SK-N-SH (cell line): ENCODE measurements around the gene LIME1. TPM values are rescaled to one million over a fixed set of nuclear protein-coding genes. Genes with fewer than 3 reads are reported as not detected.

ENCODE experiments used
- CTCF ChIA-PET: fragments of 300-600, 350-600 bp; formaldehyde crosslinking; extraction: SDS; loops from one replicate; lab custom pipeline; 2021; lab: Yijun Ruan, JAX
- POLR2A ChIA-PET: fragments of 350-600 bp; sonication (Branson Sonifier 250); formaldehyde crosslinking; extraction: SDS; loops from one replicate; lab custom pipeline; 2020; ENCODE audit warnings: antibody characterized with exemption, inconsistent platforms; lab: Yijun Ruan, JAX
- DNase-seq: peaks from one replicate; pipeline ENCODE4 v3.0.0; 2012
- H2AFZ ChIP-seq: fragments of 200-600 bp; sonication (generic); 2 replicates; pipeline ENCODE4 v1.8.1; 2016; ENCODE audit warnings: antibody characterized with exemption, mild to moderate bottlenecking, low read depth
- H3F3A ChIP-seq: fragments of 200-600 bp; sonication (generic); replicated peaks from 2 replicates; pipeline ENCODE3; 2016; ENCODE audit warnings: antibody characterized with exemption, mild to moderate bottlenecking; ENCODE audit not compliant: insufficient read depth
- H3K27ac ChIP-seq, 2 experiments: fragments of 200-500 bp in 1 of 2; fragments of 200-600 bp in 1 of 2; sonication (Bioruptor generic) in 1 of 2; sonication (generic), shearing (Covaris generic) in 1 of 2; 2 replicates each; pipeline versions ENCODE4 v1.5.1 to v1.6.1; 2014 to 2016; ENCODE audit warnings: low read depth in 2 of 2, inconsistent platforms in 1 of 2, low read length in 1 of 2, mild to moderate bottlenecking in 1 of 2, mixed read lengths in 1 of 2
- H3K27me3 ChIP-seq: fragments of 200-600 bp; sonication (generic), shearing (Covaris generic); 2 replicates; pipeline ENCODE4 v1.6.1; 2016; ENCODE audit warnings: mixed run types; ENCODE audit not compliant: insufficient read depth
- H3K36me3 ChIP-seq, 2 experiments: fragments of 200-500 bp in 1 of 2; fragments of 200-600 bp in 1 of 2; sonication (Bioruptor generic) in 1 of 2; sonication (generic) in 1 of 2; replicated peaks in 1 of 2; 2 replicates each; pipeline versions ENCODE3 to v1.5.1; 2014 to 2016; ENCODE audit warnings: low read length in 1 of 2, mild to moderate bottlenecking in 1 of 2; ENCODE audit not compliant: insufficient read depth in 2 of 2, control insufficient read depth in 1 of 2
- H3K4me1 ChIP-seq, 2 experiments: fragments of 200-500 bp in 1 of 2; fragments of 200-600 bp in 1 of 2; sonication (Bioruptor generic) in 1 of 2; sonication (generic), shearing (Covaris generic) in 1 of 2; 2 replicates each; pipeline versions ENCODE4 v1.5.1 to v1.6.1; 2014 to 2016; ENCODE audit warnings: low read depth in 1 of 2, low read length in 1 of 2, mixed run types in 1 of 2; ENCODE audit not compliant: insufficient read depth in 2 of 2, control insufficient read depth in 1 of 2
- H3K4me2 ChIP-seq: fragments of 200-600 bp; sonication (generic), shearing (Covaris generic); 2 replicates; pipeline ENCODE4 v1.6.1; 2017; ENCODE audit warnings: mixed run types
- H3K4me3 ChIP-seq, 2 experiments: fragments of 200-500 bp in 1 of 2; fragments of 200-600 bp in 1 of 2; sonication (Bioruptor generic) in 1 of 2; sonication (generic), shearing (Covaris generic) in 1 of 2; 2 replicates each; pipeline versions ENCODE4 v1.5.1 to v1.8.1; 2014 to 2016; ENCODE audit warnings: low read depth in 2 of 2, inconsistent platforms in 1 of 2, low read length in 1 of 2, mild to moderate bottlenecking in 1 of 2, mixed read lengths in 1 of 2, moderate library complexity in 1 of 2
- H3K79me2 ChIP-seq: fragments of 200-600 bp; sonication (generic); 2 replicates; pipeline ENCODE4 v1.8.1; 2017; ENCODE audit warnings: mild to moderate bottlenecking; ENCODE audit not compliant: insufficient read depth
- H3K9ac ChIP-seq: fragments of 200-600 bp; sonication (generic); 2 replicates; pipeline ENCODE4 v1.6.1; 2017; ENCODE audit warnings: mixed run types
- H3K9me2 ChIP-seq: fragments of 200-600 bp; sonication (generic); 2 replicates; pipeline ENCODE4 v1.6.1; 2017; ENCODE audit warnings: mixed run types
- H3K9me3 ChIP-seq: fragments of 200-600 bp; sonication (generic); 2 replicates; pipeline ENCODE4 v1.6.1; 2017; ENCODE audit warnings: mixed run types, mild to moderate bottlenecking, moderate library complexity
- H4K20me1 ChIP-seq: fragments of 200-600 bp; sonication (generic); 2 replicates; pipeline ENCODE4 v1.6.1; 2017; ENCODE audit warnings: mild to moderate bottlenecking, mixed run types; ENCODE audit not compliant: insufficient read depth
- EP300 ChIP-seq, 2 experiments: IDR thresholded peaks; 2 replicates each; pipeline versions ENCODE4 v1.4.0 to v1.6.1; 2012; ENCODE audit warnings: borderline replicate concordance in 1 of 2, low read depth in 1 of 2, low read length in 1 of 2
- FOSL2 ChIP-seq: IDR thresholded peaks from 2 replicates; pipeline ENCODE4 v1.4.0; 2012; ENCODE audit warnings: low read depth, mild to moderate bottlenecking, moderate library complexity, borderline replicate concordance
- JUND ChIP-seq: IDR thresholded peaks from 2 replicates; pipeline ENCODE4 v1.4.0; 2012
- RXRA ChIP-seq: IDR thresholded peaks from 2 replicates; pipeline ENCODE4 v1.4.0; 2012; ENCODE audit warnings: low read depth, mild to moderate bottlenecking, borderline replicate concordance
- SMC3 ChIP-seq: IDR thresholded peaks from 2 replicates; pipeline ENCODE4 v1.6.1; 2012; ENCODE audit warnings: low read depth, low read length, improper control_type of control experiment
- TAF1 ChIP-seq: IDR thresholded peaks from 2 replicates; pipeline ENCODE4 v1.6.1; 2012; ENCODE audit warnings: low read depth, mild to moderate bottlenecking, low read length, moderate library complexity, borderline replicate concordance
- TCF12 ChIP-seq: IDR thresholded peaks from 2 replicates; pipeline ENCODE4 v1.4.0; 2012
- TEAD4 ChIP-seq: IDR thresholded peaks from 2 replicates; pipeline ENCODE4 v1.4.0; 2012; ENCODE audit warnings: mild to moderate bottlenecking, borderline replicate concordance; ENCODE audit not compliant: insufficient read depth
- WGBS: methylation state at CpG from one replicate; pipeline ENCODE4 v1.1.6; 2017; ENCODE audit warnings: low lambda C conversion rate; 5-methylcytosine and 5-hydroxymethylcytosine counted together
- polyA plus RNA-seq, 3 experiments: library from polyadenylated mRNA; depleted of rRNA; stranded (reverse); fragments of >200 nt; gene quantifications; 2 replicates each; pipeline ENCODE4 v1.2.3, GENCODE V29; 2012
- TF ChIP-seq, protein P1 (sequence below): IDR thresholded peaks from 2 replicates; pipeline ENCODE4 v1.6.1; 2012; ENCODE audit warnings: mild to moderate bottlenecking, low read depth, low read length, moderate library complexity
- TF ChIP-seq, protein P2 (sequence below): IDR thresholded peaks from 2 replicates; pipeline ENCODE4 v1.4.0; 2012; ENCODE audit warnings: low read depth, borderline replicate concordance
- TF ChIP-seq, protein P3 (sequence below): IDR thresholded peaks from 2 replicates; pipeline ENCODE4 v1.4.0; 2012; ENCODE audit warnings: low read depth, borderline replicate concordance
- TF ChIP-seq, protein P4 (sequence below): IDR thresholded peaks from 2 replicates; pipeline ENCODE4; 2012

LIME1 gene
- polyA plus RNA-seq, 1 of the 3 experiments (the other 2 are of a cell fraction), result 10.9 TPM

DNA sequence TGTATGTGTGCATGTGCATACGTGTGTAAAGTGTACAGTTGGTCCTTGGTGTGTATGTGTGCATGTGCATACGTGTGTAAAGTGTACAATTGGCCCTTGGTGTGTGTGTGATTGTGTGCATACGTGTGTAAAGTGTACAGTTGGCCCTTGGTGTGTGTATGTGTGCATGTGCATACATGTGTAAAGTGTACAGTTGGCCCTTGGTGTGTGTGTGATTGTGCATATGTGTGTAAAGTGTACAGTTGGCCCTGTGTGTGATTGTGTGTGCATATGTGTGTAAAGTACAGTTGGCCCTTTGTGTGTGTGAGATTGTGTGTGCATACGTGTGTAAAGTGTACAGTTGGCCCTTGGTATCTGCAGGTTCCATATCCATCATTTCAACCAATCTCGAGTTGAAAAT, 5.1 kb upstream of the LIME1 start:
- H3K4me3 ChIP-seq, result no peak overlapping the region
- H3K36me3 ChIP-seq, result peaks cover 18 to 19% of the 10 kb centered on the region in 2 experiments
- no peaks in the 10 kb centered on the region for H3K9me3 ChIP-seq
- TF ChIP-seq, protein P1, sequence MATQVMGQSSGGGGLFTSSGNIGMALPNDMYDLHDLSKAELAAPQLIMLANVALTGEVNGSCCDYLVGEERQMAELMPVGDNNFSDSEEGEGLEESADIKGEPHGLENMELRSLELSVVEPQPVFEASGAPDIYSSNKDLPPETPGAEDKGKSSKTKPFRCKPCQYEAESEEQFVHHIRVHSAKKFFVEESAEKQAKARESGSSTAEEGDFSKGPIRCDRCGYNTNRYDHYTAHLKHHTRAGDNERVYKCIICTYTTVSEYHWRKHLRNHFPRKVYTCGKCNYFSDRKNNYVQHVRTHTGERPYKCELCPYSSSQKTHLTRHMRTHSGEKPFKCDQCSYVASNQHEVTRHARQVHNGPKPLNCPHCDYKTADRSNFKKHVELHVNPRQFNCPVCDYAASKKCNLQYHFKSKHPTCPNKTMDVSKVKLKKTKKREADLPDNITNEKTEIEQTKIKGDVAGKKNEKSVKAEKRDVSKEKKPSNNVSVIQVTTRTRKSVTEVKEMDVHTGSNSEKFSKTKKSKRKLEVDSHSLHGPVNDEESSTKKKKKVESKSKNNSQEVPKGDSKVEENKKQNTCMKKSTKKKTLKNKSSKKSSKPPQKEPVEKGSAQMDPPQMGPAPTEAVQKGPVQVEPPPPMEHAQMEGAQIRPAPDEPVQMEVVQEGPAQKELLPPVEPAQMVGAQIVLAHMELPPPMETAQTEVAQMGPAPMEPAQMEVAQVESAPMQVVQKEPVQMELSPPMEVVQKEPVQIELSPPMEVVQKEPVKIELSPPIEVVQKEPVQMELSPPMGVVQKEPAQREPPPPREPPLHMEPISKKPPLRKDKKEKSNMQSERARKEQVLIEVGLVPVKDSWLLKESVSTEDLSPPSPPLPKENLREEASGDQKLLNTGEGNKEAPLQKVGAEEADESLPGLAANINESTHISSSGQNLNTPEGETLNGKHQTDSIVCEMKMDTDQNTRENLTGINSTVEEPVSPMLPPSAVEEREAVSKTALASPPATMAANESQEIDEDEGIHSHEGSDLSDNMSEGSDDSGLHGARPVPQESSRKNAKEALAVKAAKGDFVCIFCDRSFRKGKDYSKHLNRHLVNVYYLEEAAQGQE, result no peak
- TF ChIP-seq EP300 (IDR thresholded peaks at IDR 0.05; ENCODE audit: borderline replicate concordance in 1 of 2, low read depth in 1 of 2, low read length in 1 of 2), result no peak
- no peak for TF ChIP-seq RXRA
- no peak for TF ChIP-seq FOSL2
- TF ChIP-seq, protein P2, sequence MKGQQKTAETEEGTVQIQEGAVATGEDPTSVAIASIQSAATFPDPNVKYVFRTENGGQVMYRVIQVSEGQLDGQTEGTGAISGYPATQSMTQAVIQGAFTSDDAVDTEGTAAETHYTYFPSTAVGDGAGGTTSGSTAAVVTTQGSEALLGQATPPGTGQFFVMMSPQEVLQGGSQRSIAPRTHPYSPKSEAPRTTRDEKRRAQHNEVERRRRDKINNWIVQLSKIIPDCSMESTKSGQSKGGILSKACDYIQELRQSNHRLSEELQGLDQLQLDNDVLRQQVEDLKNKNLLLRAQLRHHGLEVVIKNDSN, result no peak
- TF ChIP-seq, protein P3, sequence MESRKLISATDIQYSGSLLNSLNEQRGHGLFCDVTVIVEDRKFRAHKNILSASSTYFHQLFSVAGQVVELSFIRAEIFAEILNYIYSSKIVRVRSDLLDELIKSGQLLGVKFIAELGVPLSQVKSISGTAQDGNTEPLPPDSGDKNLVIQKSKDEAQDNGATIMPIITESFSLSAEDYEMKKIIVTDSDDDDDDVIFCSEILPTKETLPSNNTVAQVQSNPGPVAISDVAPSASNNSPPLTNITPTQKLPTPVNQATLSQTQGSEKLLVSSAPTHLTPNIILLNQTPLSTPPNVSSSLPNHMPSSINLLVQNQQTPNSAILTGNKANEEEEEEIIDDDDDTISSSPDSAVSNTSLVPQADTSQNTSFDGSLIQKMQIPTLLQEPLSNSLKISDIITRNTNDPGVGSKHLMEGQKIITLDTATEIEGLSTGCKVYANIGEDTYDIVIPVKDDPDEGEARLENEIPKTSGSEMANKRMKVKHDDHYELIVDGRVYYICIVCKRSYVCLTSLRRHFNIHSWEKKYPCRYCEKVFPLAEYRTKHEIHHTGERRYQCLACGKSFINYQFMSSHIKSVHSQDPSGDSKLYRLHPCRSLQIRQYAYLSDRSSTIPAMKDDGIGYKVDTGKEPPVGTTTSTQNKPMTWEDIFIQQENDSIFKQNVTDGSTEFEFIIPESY, result no peak
- TF ChIP-seq, protein P4, sequence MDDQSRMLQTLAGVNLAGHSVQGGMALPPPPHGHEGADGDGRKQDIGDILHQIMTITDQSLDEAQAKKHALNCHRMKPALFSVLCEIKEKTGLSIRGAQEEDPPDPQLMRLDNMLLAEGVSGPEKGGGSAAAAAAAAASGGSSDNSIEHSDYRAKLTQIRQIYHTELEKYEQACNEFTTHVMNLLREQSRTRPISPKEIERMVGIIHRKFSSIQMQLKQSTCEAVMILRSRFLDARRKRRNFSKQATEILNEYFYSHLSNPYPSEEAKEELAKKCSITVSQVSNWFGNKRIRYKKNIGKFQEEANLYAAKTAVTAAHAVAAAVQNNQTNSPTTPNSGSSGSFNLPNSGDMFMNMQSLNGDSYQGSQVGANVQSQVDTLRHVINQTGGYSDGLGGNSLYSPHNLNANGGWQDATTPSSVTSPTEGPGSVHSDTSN, result no peak
- no peak for TF ChIP-seq TAF1
- no peak for TF ChIP-seq JUND
- TF ChIP-seq SMC3, result no peak
- TF ChIP-seq TCF12, result no peak
- no peak for TF ChIP-seq TEAD4
- H2AFZ ChIP-seq, result no peak overlapping the region
- peaks cover 52% of the 10 kb centered on the region for H3K79me2 ChIP-seq
- peaks cover 16% of the 10 kb centered on the region for H3F3A ChIP-seq
- no peak overlapping the region for H3K27ac ChIP-seq
- no peaks in the 10 kb centered on the region for H3K27me3 ChIP-seq
- H4K20me1 ChIP-seq, result peaks cover 8% of the 10 kb centered on the region; the same call in 1 of the 2 replicates
- no peak overlapping the region for H3K4me2 ChIP-seq
- H3K4me1 ChIP-seq, result no peaks in the 10 kb centered on the region
- ChIA-PET POLR2A (no interaction called here), CTCF (no interaction called here)
- no peak overlapping the region for H3K9ac ChIP-seq
- DNase-seq, result no peak
- 90% methylated on average over 5 of the region's 5 CpGs for WGBS
- no peaks in the 10 kb centered on the region for H3K9me2 ChIP-seq
